Stimulated activated CD8-positive, alpha-beta memory T cell treated with anti-CD3 and anti-CD28 coated beads, Interleukin-7, amount 100 ng/mL, for 4 hours (primary cell): ENCODE results near the gene RASL10B.
"Not testable (repeated sequence)": the region's sequence is repeated elsewhere in the genome, so short reads cannot be mapped to it uniquely, and the experiment has no call there.

Experiments used
- DNase-seq, 2 donors: peaks; one replicate each; pipeline ENCODE4 v3.0.0-alpha.2; 2020; ENCODE audit warnings: low read depth in 2 of 2

RASL10B gene, protein sequence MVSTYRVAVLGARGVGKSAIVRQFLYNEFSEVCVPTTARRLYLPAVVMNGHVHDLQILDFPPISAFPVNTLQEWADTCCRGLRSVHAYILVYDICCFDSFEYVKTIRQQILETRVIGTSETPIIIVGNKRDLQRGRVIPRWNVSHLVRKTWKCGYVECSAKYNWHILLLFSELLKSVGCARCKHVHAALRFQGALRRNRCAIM

DNA sequence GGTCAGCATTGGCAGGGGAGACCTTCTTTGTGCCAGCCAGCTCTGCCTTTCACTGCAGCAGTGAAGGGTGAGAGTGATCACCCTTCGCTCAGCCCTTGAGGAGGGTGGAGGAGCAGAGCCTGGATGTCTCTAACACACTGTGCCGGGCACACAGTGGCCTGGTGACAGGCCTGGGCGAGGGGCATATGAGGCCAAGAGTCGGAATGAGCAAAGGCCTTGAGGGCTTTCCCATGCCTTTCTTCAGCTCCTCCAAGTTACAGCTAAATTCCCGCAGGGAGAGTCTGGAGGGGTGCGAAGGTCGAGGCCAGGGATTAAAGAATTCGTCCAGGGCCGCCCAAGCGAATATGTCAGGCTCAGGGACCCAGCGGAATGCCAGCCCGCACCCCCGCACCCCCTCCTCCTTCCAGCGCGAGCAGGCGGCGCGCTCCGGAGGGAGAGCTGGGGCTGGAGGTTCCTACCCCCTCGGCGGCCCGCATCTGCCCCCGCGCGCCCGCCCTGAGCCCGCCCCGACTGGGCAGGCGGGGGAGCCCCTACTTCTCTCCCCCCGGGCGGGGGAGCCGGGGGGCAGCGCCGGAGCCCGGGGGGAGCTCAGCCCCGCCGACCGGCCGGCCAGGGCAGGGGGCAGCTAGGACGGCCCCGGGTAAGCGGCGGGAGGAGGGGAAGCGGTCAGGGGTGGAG lies at the start of gene RASL10B:
TSS of gene RASL10B (plus strand) at position 401 of the 678 bp plus-strand sequence. CDS start 3,546 bp downstream, outside the sequence.
- peak; percentile 15 to 61 for DNase-seq

DNA sequence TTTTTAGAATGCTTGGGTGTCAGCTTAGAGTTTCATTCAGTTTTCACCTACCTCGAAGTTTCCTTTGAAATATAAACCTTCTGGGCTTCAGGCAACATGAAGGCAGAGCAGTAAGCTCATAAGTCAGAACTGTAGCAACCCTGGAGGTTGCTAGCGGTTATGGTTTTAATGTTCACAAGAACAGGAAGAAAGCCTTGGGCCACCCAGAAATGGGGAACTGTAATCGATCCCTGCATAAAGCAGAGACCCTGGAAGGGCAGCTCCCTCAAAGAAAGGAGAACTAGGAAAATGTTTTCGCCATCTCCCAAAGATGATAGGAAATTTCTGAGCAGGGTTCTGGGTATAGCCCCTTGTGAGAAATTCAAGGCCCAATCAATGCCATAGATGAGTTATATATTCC lies 47.8 kb upstream of the RASL10B start:
- no peak for DNase-seq

DNA sequence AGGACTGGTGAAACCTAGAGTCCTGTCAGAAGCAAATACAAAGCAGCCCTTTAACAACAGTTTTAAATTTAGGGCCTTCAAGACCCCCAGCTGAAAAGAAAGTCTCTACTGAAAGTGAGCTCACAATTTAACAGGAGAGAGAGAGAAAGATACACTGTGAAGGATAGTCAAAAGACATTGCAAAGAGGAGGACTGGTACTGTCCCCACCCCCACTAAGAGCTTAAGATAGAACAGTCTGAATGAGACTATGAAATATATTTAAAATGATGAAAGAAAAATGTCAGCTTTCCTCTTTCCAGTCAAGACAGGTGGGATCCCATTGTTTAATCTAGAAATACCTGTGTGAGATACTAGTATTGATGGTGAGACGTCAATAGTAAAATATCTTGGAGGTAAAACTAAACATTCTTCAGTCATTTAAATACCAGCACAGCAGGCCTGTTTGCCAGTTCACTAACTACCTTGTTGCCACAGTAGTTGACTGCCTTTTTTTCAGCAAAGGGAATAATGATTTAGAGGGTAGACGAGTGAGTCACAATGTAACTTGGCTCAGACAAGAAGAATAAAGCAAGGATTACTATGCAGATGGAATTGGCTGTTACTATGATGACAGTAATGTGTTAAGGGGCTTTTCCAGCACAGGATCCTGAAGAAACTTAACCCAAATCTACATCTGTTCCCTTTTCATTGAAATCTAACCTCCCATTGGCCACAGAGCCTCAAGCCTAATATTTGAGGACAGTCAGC lies 47.2 kb upstream of the RASL10B start:
- no peak for DNase-seq

DNA sequence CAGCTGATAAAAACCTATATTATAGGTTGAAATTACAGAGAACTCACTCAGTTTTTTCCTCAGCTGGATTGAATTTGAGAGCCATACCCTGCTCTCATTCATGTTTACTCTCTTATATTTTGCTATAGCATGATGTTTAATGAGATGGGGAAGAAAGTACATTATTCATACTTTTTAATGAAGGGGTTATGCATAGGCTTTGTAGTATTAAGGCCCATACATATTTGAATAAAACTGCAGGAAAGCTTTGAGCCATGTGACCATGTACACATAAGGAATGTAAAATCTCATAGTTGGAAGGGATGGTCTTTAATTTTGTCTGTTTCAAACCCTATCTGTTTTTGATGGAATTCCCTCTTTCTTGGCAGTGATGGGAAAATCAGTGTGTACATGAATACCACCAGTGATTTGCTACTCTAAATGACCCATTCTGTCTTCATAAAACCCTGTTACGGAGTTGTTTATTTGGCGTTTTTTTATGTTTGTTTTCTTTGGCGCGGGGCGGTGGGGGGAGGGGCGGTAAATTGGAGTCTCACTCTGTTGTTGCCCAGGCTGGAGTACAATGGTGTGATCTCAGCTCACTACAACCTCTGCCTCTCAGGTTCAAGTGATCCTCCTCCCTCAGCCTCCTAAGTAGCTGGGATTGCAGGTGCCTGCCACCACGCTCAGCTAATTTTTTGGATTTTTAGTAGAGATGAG lies 38.8 kb upstream of the RASL10B start:
- DNase-seq = no peak

DNA sequence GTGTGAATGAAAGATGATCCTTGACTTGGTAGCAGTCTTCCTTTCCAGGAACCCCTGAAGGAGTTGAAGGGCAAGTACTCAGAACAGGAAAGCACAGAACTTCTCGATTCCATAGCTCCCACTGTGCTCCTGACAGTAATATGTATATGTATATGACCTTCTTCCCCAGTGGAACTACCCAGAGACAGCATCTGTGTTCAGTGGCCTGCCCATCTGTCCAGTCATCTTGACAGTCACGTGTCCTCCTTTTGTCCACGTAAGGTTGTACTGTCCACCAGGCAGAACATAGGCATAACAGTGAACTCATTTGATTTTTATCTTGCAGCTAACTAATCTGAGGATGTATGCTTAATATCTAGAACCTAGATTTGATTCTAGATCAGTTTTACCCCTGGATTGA lies 37.8 kb upstream of the RASL10B start:
- no peak for DNase-seq

DNA sequence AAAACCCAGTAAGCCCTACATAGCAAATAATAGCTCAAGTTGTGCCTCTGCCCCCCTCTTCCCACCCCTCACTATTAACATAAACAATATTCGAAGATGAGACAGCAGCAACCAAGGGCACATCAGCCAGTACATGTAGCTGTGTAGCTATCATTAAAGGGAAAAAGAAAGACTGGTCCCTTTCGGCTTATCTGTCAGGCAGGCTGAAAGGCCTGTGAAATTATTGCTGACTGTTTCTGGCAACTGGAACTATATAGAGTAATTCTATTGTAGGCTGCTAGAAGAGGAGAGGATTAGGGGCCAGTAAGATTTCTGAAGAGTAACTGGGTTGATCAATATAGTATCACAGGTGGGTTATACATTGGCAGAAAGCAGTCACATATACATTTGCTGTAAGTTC lies 36.5 kb upstream of the RASL10B start:
- no peak for DNase-seq

GRCh38 chr17:35695613-35696012 lies 35.8 kb upstream of the RASL10B start:
- no peak for DNase-seq

DNA sequence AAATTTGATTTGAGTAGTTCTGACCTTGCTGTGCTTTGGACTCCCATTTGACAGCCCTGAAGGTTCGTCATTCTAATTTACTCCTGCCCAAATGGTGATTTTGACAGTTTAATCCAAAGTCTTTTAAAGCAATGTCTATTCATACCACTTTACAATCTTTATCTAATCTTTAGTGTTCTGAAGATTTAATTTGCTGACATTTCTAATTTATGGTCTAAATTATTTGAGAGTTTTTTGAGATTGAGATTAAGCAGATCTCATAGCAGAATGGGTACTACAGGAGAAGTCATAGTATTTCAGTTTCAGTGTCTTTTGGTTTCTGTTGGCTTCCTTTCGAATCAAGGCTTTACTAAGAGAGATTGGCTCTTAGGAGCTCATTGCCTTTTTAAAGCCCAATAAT lies 32.6 kb upstream of the RASL10B start:
- no peak for DNase-seq

DNA sequence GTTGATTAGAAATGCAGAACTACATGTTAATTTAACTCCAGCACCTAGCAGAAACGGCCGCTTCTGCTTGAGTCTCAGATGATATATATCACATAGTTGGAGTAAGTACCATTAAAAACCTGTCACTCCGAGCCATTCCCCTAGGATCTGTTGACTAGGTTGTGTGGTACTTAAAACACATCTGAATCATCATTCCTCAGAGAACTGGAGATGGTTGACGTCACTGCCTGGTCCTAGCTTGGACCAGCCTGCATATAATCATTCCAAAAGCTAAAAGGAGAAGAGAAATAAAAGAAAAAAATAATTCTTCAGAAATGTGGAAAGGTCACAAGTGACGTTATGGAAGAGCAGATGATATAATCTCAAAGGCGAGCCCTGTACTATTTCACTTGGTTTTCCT lies 31.3 kb upstream of the RASL10B start:
- DNase-seq = no peak

DNA sequence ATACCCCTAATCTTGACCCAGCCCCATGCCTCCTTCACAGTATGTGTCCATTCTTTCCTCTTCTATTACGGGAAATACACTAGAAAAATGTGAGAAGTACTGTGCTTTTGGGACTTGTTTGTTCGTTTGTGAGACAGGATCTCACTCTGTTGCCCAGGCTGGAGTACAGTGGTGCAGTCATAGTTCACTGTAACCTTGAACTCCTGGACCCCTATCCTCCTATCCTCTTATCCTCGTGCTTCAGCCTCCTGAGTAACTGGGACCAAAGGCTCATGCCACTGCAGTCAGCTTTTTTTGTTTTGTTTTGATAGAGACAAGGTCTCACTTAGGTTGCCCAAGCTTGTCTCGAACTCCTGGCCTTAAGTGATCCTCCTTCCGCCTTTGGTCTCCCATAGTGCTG lies 29.9 kb upstream of the RASL10B start:
- no peak for DNase-seq

DNA sequence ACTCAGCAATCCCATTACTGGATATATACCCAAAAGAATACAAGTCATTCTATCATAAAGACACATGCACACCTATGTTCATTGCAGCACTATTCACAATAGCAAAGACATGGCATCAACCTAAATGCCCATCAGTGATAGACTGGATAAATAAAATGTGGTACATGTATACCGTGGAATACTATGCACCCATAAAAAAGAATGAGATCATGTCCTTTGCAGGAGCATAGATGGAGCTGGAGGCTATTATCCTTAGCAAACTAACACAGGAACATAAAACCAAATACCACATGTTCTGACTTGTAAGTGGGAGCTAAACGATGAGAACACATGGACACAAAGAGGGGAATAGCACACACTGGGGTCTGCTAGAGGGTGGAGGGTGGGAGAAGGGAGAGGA lies 28.1 kb upstream of the RASL10B start:
- DNase-seq = not testable (repeated sequence)

GRCh38 chr17:35705230-35705629 lies 26.2 kb upstream of the RASL10B start:
- DNase-seq = no peak

DNA sequence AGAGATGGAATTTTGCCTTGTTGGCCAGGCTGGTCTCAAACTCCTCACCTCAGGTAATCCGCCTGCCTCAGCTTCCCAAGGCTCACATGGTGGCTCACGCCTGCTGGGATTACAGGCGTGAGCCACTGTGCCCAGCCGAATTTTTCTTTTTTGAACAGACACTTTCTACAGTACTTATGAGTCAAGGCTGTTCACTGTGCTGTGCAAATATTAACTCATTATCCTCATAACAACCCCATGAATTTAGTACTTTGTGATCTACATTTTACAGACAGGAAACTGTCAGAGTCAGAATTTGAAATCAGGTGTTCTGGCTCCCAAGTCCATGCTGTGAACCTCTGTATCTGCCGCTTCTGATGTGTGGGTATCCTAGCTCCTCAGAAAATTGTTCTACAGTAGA lies 25.7 kb upstream of the RASL10B start:
- DNase-seq = no peak

DNA sequence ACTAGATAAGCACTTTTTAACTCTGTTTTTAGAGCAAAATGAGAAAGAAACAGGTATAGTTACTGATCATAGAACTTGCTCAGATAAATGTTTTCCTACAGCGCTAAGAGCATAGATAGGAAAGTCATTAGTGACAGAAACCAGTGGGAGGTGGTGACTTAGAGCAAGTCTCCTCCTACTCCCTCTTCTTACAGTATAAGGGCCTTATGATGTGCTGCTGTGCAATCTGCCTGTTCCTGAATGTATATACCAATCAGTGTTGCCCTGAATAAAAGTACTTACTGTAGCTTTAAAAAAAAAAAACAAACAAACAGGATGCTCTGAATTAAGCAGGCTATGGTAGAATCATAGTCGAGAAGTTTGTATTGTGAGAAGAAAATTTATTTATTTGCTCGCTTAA lies 23.3 kb upstream of the RASL10B start:
- DNase-seq = no peak

- DNase-seq = no peak
These were observed 22.5 kb upstream of the RASL10B start for GRCh38 chr17:35708951-35709350.

DNA sequence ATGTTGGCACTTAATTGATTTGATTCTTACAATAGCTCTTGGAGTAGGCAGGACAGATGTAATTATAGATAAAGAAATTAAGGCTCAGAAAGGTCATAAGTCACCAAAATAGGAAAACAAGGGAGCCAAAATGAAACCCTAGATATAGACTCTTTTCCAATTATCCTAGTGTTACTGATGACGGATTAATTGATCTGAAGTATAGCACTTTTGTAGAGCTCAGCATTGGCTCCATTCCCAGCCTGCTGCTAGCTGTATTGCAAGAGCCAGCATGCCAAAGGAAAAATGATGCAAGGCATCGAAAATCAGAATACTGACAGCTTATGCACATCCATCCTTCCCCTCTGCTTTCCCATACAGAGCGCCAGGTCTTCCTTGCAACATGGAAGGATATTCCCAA lies 21.6 kb upstream of the RASL10B start:
- DNase-seq = no peak

DNA sequence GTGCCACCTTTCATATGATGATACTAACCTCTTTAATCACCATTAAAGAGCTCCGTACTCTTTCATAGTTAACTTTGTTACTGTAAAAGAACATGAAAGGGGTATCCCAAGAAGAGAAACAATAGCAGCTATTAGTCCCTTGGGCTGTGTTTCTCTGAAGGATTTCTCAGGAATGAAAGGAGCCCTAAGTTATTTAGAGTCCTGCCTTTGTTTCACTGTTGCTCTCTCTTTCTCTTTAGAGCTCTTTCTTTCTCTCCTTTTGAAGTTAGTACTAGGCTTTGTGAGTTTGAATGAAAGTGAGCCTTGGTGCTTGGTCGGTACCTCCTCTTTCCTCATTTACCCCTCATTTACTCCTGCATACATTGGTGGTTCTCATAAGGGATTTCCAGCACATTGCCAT lies 20.5 kb upstream of the RASL10B start:
- no peak for DNase-seq

DNA sequence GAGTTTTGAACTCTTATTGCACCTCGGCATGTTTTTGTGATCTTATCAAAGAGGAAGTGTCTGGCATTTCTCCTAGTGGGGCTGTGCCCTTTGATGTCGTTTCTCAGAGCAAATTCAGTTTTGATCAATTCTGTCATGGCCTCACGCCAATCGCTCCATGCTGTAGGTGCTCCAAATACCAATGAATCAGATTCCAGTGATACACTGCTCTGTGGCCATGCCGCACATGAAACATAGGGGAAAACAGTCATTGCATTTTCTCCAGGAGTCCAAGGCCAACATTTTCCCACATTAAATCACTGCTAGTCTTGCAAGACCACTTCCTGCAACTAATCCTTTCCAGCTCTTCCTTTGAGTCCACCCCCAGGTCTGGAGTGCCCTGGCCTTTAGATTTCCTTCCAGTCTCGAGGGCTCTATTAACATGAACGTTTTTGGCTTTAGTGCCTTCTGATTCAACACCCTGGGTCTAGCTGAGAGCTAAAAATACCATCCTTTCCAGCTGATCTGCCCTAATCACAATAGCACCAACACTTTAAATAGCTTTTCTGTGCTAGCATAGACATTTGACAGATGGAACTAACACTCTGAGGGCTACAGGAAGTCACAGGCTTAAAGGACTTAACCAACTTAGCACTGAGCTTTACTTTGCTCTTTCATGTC lies 18.2 kb upstream of the RASL10B start:
- DNase-seq = no peak

GRCh38 chr17:35714988-35715387 lies 16.5 kb upstream of the RASL10B start:
- no peak for DNase-seq

GRCh38 chr17:35715416-35715815 lies 16.0 kb upstream of the RASL10B start:
- DNase-seq = no peak

DNA sequence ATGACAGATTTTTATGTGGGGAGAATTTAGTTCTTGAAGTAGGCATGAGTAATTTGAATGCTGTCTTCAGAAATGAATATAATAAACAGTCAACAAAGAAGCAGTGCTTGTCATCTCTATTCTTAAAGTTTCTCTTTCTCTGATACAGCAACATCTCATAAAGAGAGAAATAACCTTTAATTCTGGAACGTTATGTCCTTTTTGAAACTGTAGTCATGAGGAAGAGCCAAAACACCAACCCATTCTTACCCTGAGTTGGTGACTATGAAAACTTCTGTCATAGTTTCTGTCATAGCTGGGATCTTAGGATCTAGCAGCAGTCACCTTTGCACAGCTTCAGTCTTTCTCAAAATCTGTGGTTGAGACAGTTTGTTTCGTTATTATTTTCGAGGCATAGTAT lies 15.3 kb upstream of the RASL10B start:
- no peak for DNase-seq

GRCh38 chr17:35716897-35717465 lies 14.5 kb upstream of the RASL10B start:
- DNase-seq = no peak
